GM18861 (cell line): ENCODE measurements around the gene SLC8A1.
A peak's percentile ranks its signal among the peaks of the same experiment; 100 is the strongest.

Experiments used
- ATAC-seq: cut with Tn5 transposase; IDR thresholded peaks from one replicate; pipeline ENCODE4 v1.9.1; 2021; ENCODE audit not compliant: unreplicated experiment

Gene SLC8A1

DNA sequence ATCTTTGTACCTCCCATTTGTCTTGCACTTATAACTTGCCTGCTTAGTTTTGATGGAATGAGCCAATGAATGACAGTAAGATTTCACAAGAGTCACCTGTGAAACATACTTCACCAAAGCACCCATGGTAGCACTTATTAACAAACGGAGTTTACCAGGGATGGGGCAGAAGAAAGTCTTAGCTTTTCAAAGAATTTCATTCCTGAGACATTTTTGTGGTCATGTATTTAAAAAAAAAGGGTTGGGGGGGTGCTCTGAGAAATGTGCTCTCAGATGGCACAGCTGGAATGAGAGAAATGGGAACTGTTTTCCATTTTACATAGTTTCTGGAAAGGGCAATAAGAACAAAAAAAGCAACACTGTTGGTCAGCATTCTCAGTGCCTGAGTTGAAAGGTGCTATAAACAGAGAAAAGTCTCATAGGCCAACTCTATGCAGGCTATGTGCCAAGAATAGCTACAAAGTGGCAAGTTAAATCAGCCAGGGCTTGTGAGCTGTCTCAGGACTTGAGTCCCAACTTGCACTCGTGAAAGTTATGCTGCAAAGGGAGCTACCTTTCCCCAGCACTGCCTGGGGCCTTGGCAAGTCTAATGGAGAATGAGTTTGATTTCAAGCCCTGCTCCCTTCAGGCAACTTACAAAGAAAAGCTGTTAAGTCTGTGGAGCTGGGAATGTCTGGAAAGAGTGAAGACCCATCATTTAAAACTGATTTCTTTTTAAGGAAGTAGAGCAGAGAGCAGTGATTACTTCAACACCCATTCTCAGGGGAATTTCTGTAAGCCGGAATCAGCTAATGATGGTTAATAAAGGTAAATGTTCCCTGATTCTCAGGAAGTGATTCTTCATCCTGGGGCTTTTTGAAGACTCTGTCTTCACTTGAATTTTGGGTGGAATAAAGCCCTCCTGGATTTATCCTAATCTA lies 170.6 kb downstream of the SLC8A1 start:
- peak; percentile 66 for ATAC-seq

DNA sequence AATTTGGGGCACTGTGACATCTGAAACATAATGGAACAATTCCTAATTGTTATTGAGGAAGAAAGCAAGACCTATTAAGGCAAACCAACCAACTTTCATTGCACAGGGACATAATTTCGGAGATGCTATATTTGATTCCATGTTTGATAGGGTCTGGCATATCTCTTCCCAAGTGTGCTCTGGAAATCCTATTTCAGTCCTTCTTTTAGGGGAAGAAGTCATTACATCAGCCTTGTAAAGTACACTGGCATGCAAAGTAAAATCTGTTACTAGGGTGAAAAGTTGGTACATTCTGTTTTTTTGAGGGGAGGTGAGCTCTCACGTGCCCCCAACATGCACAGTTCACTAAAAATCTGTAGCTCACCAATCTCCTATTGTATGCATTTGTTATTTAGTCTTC lies 172.4 kb downstream of the SLC8A1 start:
- ATAC-seq = no peak

DNA sequence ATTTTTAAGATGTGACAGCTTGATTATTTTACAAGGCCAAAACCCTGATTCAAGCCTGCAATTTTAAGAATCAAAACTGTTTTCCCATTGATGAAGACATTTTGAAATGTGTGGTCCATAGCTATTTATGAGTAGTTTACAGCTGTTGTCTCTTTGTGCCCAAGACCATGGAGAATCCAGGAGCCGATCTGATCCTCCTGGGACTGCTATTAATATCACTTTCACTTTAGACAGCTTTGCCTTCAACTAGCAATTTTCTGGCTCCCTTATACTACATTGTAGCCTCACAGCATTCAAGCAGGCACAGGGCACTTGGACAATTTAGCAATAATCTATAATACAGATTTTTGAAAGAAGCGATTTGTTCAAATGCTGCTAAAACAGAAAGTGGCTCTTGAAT lies 172.9 kb downstream of the SLC8A1 start:
- ATAC-seq = no peak

DNA sequence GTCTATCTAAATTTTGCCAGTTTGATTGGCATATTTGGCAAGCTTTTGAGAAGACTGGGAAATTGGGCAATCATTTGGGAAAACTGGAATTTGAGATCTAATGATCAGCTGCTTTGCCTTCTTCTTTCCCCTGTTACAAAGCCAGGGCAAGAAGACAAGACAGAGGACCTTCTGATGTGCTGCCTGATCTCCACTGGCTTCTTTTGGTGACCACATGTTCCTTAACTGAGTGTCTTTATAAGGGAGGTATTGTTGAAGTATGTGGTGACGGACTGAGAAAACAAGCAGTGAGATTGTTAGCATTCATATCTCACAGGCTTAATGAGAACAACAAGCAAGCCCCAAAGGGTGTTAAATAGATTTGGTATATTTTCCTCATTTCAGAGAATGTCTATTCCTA lies 175.8 kb downstream of the SLC8A1 start:
- ATAC-seq = no peak

DNA sequence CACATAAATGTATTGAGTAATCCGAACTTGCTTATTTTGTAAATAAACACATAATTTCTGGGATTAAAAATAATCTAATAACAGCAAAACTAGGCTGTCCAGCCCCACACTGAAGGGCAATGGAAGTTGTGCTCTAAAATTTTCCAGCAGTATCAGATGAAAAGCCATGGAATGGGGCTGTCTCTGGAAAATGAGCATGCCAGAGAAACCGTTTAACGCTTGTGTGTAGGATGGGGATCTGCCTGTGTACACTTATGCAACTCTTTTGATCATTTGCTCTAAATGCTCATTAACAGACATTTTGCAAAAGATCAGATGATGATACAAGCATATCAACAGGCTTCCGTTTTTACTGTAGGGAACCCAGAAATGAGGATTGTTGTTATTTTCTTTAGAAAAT lies 177.6 kb downstream of the SLC8A1 start:
- no peak for ATAC-seq

DNA sequence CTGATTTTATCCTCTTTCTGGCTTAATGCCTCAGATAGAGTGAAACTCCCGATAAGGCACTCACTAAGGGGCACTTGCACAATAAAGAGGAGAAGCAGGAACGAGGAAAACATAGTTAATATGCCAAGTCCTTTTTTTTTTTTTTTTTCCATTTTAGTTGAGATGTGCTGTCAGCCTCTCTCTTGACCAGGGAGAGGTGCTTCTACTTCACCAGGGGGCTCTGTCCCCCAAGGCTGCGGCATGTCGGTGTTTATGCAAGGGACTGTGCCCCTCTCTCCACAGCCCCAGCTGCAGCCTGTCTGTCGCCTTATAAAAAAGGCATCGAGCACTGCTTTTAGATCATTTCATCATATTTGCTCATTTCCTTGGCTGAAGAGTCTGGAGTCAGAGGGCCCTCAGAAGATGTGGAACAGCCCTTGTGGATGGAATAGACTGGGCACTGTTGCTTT lies 178.1 kb downstream of the SLC8A1 start:
- ATAC-seq = no peak

DNA sequence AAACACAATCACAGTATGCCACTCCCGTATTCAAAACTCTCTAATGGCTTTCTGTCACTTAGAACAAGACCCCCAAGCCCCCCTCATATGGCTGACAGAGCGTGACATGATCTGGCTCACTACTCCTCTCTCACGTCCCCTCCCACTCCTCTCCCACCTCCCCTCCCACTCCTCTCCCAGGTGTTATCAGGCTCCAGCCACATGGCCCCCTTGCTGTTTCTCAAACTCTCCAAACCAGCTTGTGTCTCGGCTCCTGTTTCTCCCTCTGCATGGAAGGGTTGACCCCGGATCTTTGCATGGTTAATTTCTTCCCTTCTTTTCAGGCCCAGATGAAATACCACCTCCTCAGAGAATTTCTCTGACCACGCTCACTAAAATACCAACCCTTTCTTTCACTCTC lies 180.8 kb downstream of the SLC8A1 start:
- ATAC-seq = no peak

DNA sequence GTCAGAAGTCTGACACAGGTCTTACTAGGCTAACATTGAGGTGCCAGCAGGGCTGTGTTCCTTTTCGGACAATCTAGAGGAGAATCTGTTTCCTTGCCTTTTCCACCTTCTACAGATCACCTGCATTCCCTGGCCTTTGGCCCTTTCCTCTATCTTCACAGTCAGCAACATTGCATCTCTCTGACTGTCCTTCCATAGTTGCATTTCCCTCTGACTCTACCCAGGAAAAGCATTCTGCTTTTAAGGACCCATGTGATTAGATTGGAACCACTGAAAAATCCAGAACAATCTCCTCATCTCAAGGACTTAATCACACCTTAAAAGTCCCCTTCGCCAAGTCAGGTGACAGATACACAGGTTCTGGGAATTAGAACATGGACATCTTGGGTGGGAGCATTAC lies 181.5 kb downstream of the SLC8A1 start:
- no peak for ATAC-seq

DNA sequence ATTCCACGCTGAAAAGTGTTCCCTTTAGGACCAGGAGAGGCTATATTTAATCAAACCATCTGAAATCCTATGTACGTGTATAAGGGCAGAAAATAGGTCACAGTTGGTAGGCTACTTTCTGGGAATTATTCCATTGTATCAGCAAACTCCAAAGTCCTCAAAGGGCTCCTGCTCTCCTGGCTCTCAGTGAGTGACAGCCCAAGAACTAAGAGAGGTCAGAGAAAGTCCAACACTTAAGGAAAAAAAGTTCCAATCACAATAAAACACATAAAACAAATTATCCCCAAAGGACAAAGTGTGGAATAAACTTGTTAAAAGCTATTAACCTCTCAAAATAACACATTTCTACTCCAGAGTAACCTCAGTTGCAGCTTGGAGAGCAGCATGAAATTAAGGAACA lies 183.3 kb downstream of the SLC8A1 start:
- ATAC-seq = no peak

DNA sequence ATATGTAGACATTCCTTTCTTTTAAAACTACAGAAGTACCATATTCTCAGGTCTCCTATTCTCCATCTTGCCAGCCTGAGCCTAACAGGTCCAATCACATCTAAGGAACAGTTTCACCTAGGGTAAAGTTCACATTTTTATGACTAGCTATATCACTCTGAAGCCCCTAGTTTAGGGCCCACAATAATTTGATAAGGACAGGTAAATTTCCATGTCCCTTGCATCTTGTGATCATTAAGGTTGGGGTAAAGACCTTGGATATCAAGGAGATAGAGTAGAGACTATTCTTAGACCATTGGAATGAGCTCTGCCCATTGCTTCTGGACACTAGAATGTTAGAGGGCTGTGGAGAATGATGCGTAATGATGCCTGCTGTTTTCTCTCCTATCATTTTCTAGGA lies 185.7 kb downstream of the SLC8A1 start:
- no peak for ATAC-seq

DNA sequence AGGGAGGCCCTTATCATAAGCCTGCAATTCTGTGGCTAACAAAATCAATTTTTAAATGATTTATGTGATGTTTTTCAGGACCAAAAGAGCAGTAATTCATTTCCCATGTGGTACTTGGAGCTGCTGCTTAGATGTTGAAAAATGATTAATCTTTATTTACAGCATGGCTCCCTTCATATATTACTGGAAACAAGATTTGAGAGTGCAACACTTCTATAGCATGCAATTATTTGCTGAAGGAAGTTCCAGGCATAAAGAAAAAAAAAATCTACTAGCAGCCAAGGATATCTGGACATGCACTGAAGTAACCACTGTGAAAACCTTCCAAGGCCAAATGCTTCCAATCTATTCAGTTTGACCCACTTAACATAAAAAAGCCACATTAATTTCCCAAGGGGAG lies 186.3 kb downstream of the SLC8A1 start:
- no peak for ATAC-seq

DNA sequence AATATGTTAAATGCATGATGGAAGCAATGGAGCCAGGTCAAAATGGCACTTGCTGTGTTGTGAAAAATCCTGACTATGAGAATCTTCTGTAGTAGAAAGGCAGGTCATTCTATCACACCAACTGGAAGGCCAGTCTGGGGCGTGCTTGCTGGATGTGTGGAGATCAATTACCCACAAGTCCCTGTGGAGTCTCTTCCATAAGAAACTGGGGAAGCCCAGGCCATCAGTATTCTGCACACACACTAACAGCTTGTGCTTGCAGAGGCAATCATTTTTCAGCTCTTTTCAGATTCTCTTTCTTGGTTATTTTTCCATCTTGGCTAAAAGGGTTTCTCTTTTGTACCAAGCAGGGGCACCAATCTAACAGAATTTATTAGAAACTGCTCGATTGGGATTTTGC lies 190.8 kb downstream of the SLC8A1 start:
- no peak for ATAC-seq

DNA sequence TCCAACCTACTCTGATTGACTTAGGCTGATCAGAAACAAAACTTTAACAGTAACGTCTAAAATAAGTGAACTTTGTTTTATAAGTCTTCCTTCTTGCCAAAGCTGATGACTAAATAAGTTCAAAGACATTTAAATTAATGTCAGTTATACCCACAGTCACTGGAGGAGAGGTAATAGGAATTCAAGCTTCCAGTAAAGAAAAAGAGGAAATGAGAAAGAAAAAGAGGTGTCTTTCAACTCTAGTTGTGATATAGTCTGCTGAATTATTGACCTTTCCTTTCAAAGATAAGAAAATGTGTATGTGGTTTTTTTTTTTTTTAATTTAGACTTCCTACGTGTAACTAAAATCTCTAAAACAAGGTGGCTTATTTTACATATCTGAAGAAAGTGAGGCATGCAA lies 191.5 kb downstream of the SLC8A1 start:
- ATAC-seq = no peak

DNA sequence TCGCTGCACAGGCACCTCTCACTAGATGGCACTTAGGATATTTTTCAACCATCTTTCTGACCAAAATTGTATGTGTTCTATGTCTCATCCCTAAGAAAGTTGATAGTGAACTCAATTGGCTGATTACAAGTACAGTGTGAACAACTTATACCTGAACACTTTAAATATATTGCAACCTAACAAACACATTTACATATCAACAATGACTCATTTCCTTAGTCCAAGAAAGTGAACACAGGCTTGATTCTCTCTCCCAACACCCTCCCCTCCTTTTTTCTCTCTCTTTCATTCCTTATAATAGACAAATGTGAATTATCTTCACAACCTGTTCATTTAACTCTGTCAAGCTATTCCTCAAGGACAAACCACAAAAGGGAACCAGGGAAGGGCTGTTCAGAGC lies 192.0 kb downstream of the SLC8A1 start:
- ATAC-seq = no peak

DNA sequence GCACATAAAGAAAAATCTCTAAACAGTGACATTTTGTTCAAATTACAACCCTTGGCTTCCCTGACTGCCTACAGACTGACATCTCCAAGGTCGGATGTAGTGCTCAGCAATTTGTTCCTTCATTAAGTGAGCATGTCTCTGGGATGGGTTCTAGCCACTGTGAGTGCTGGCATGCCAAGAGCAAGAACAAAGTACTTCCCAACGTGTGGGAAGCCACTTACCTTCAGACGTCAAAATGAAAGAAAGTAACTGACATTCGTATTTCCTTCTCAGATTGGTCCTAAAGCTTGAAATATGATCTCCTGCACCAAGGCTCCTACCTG lies 193.8 kb downstream of the SLC8A1 start:
- ATAC-seq = no peak

DNA sequence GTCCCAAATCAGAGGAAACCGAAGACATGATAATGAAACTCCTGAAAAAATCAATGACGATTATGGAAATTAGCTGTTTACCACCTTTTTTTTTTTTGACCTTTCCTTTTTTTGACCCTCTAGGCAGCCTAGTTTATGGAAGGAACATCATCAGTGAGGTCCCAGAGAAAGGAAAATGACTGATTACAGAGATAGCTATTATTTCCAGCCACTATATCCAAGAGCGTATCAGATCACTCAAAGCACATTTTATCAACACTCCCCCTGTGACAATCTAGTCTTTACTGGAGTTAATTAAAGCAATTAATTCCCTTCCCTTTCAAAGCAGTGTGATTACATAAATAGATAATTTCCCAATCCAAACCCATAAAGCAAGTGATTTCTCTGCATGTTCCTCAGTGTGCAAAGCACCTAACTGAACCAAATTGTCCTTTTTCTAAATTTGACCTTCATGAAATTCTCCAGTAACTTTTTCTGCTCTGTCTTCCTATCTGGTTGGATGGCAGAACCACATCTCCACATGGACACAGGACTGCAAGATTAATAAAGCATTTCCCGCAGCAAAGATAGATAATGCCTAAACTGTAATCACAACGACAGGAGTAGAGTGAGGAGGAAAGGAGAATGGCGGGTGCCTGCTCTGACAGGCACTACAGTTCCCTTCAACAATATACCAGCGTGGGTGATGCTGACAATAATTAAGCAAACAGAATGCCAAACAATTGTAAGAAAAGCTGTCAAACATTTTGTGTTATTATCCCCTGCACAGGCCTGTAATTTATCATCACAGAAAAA lies 194.4 kb downstream of the SLC8A1 start:
- no peak for ATAC-seq

DNA sequence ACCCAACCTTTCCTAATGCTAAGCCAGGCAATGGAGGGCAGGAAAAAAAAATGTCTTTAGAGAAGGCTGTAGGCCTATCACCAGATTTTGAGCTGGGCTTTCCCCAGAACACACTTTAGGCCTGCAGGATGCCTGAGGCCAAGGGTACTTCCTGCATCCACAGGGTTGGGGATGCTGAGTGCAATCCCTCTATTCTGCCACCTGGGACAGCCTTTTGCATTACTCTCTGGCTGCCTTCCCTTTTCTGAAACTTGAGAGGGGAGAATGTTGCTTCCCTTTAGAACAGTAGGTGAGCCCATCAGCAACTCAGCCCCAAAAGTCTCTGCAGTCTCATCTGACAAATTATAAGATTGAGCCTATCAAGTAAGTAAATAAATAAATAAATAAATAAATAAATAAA lies 195.2 kb downstream of the SLC8A1 start:
- no peak for ATAC-seq

DNA sequence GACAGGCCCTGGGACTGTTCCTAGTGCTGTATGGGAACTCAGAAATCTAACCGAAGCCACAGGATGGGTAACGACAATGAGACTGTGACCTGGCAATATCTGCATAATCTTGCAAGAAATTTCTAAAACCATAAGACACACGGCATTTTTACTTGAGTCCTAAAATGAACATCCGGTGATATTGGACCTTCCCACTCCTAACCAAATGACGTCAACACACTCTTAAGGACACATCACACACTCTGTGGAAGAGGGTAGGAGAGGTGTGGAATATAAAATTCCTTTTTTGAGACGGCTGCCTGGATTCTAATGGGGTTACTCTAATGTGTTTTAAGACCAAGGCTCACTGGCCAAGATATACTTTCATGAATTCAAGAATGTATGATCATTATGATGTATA lies 195.9 kb downstream of the SLC8A1 start:
- ATAC-seq = no peak

DNA sequence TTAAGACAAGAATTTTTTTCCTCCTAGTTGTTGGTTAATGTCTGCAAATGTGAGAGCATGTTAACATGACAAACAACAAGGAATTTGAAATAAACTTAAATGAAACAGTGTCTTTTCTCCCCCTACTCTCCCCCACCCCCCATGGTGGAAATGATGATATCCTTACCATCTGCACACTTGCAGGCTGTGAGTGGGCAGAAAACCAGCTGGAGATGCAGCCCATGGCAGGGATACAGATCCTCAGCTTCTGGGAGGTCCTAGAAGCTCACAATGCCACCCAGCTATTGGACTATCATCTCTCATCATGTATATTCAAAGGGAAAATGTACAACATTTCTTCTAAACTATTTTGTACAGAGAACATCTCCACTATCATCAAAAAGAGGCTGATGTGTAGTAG lies 196.8 kb downstream of the SLC8A1 start:
- ATAC-seq = no peak

DNA sequence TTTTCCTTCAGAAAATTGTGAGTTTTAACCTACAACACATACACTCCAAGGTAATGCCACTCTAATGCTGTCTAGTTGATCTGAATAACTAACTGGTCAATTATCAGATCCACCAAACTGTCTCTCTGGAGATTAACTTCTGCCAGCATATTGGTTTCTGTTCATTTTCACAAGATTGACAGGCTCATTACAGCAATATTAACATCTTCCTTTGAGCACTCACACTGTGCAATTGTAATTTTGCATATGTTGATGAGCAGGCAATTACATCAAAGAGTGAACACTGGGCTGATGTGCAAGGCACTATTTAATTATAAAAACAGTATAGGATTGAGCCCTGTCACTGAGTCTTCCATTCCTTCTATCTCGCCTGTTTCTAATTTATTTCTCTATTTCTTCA lies 197.3 kb downstream of the SLC8A1 start:
- ATAC-seq = no peak

DNA sequence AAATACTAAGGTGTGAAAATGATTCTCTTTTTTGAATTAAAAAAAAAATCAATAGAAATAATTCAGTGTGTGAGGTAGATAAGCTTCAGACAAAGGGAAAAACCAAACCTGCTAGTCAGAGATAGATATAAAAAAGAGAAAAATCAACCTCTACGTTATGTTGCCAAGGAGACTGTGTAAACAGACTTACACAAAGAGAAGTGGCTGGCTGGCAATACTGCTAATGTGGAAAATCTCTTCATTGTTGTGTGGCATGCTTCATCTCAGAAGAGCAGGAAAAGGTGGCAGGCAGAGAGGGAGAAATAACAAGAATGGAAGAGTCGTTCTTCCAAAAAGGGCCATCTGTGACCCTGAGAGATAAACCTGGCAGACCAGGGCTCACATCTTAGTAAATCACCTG lies 200.8 kb downstream of the SLC8A1 start:
- ATAC-seq = no peak

DNA sequence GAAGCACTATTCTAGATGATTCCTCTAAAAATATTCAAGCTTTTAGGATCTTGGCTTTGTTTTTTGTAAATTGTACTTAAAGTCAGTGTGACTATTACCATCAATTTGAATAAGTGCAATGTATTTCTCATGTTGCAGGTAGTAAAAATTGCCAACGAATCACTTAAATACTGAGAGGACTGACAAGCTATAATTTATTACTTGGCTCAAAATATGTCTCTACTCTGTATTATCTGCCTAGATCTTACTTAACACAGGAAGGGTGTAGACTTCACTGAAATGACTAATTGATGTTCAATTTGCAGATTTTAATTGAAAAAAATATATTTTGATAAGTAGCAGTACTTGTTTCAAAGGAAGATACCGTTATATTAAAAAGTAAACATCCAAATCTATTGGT lies 202.3 kb downstream of the SLC8A1 start:
- no peak for ATAC-seq
